Glomerular visceral epithelial cell (primary cell): ENCODE results near the gene OTOL1.

Experiments used
- DNase-seq: peaks from one replicate; pipeline ENCODE4 v3.0.0-alpha.2; 2016; ENCODE audit errors: extremely low spot score

Gene OTOL1

GRCh38 chr3:161540594-161540993 lies 44.0 kb downstream of the OTOL1 start:
- DNase-seq: no peak

GRCh38 chr3:161545824-161546223 lies 49.2 kb downstream of the OTOL1 start:
- DNase-seq: no peak

- no peak for DNase-seq
These were observed 51.7 kb downstream of the OTOL1 start for GRCh38 chr3:161548301-161548700.

GRCh38 chr3:161549261-161549660 lies 52.7 kb downstream of the OTOL1 start:
- peak; percentile 3 for DNase-seq

GRCh38 chr3:161550491-161551195 lies 54.0 kb downstream of the OTOL1 start:
- no peak for DNase-seq

GRCh38 chr3:161551697-161552096 lies 55.1 kb downstream of the OTOL1 start:
- no peak for DNase-seq

GRCh38 chr3:161552984-161553560 lies 56.5 kb downstream of the OTOL1 start:
- no peak for DNase-seq
